GM23338 (cell line): Measurements from ENCODE around the gene ATP8A2. TPM values are rescaled to one million over a fixed set of nuclear protein-coding genes. Genes with fewer than 3 reads are reported as not detected.

ENCODE experiments used
- ATAC-seq: fragments of 200-7000 bp; cut with Tn5 transposase; 3 replicates; pipeline ENCODE4 v1.9.1; 2020
- DNase-seq: peaks from one replicate; pipeline ENCODE4 v3.0.0-alpha.2; 2015; ENCODE audit warnings: low spot score
- H2AFZ ChIP-seq: fragments of 200-600 bp; sonication (generic); 2 replicates; pipeline ENCODE4 v1.8.0; 2016; ENCODE audit warnings: antibody characterized with exemption, mild to moderate bottlenecking, moderate library complexity
- H3F3A ChIP-seq: fragments of 200-600 bp; sonication (generic); replicated peaks from 2 replicates; pipeline ENCODE4 v1.8.0; 2017; ENCODE audit warnings: antibody characterized with exemption, mixed run types, low read depth
- H3K27ac ChIP-seq: fragments of 200-600 bp; sonication (generic); 2 replicates; pipeline ENCODE4 v1.6.1; 2016; ENCODE audit warnings: low read depth
- H3K27me3 ChIP-seq: fragments of 200-600 bp; sonication (generic); 2 replicates; pipeline ENCODE4 v1.8.0; 2016; ENCODE audit warnings: mild to moderate bottlenecking, mixed run types, moderate library complexity; ENCODE audit not compliant: insufficient read depth
- H3K36me3 ChIP-seq: fragments of 200-600 bp; sonication (generic); 2 replicates; pipeline ENCODE4 v1.8.0; 2016; ENCODE audit warnings: mild to moderate bottlenecking; ENCODE audit not compliant: insufficient read depth
- H3K4me1 ChIP-seq: fragments of 200-600 bp; sonication (generic); 2 replicates; pipeline ENCODE4 v1.8.0; 2016; ENCODE audit warnings: mild to moderate bottlenecking, moderate library complexity; ENCODE audit not compliant: insufficient read depth
- H3K4me2 ChIP-seq: fragments of 200-600 bp; sonication (generic); 2 replicates; pipeline ENCODE4 v1.7.1; 2017; ENCODE audit warnings: mixed run types
- H3K4me3 ChIP-seq: fragments of 200-600 bp; sonication (generic); 2 replicates; pipeline ENCODE4 v1.6.1; 2016; ENCODE audit warnings: mixed run types
- H3K79me2 ChIP-seq: fragments of 200-600 bp; sonication (generic); replicated peaks from 2 replicates; pipeline ENCODE4 v1.8.0; 2017; ENCODE audit warnings: mild to moderate bottlenecking; ENCODE audit not compliant: insufficient read depth
- H3K9me2 ChIP-seq: fragments of 200-600 bp; sonication (generic); 2 replicates; pipeline ENCODE4 v1.8.0; 2017; ENCODE audit not compliant: insufficient read depth
- H4K20me1 ChIP-seq: fragments of 200-600 bp; sonication (generic); replicated peaks from 2 replicates; pipeline ENCODE4 v1.8.0; 2017; ENCODE audit warnings: mild to moderate bottlenecking; ENCODE audit not compliant: insufficient read depth
- H3K27ac Mint-ChIP-seq: 2 replicates; pipeline ENCODE4 v1.8.0; 2020; ENCODE audit warnings: inconsistent platforms, mild to moderate bottlenecking, moderate library complexity, mixed read lengths
- H3K27me3 Mint-ChIP-seq: 3 replicates; pipeline ENCODE4 v1.8.0; 2022; ENCODE audit warnings: low read depth, mild to moderate bottlenecking, moderate library complexity, mixed read lengths, inconsistent platforms; ENCODE audit not compliant: insufficient read depth, poor library complexity
- H3K36me3 Mint-ChIP-seq: 3 replicates; pipeline ENCODE4 v1.8.0; 2021; ENCODE audit warnings: low read depth, mild to moderate bottlenecking, inconsistent platforms, moderate library complexity, mixed read lengths
- H3K4me1 Mint-ChIP-seq: 3 replicates; pipeline ENCODE4 v1.8.0; 2020; ENCODE audit warnings: mild to moderate bottlenecking, inconsistent platforms, mixed read lengths
- H3K4me3 Mint-ChIP-seq: 3 replicates; pipeline ENCODE4 v1.8.0; 2021; ENCODE audit warnings: moderate library complexity, mild to moderate bottlenecking, inconsistent platforms, mixed read lengths
- H3K9me3 Mint-ChIP-seq: 3 replicates; pipeline ENCODE4 v1.8.0; 2020; ENCODE audit warnings: moderate library complexity, mild to moderate bottlenecking, inconsistent platforms, mixed read lengths
- CREB1 ChIP-seq: fragments of 250-450 bp; sonication (Bioruptor Pico); IDR thresholded peaks from 2 replicates; pipeline ENCODE4 v1.5.0; 2020; ENCODE audit warnings: low read depth, mild to moderate bottlenecking, moderate library complexity
- EZH2 ChIP-seq: fragments of 200-600 bp; sonication (generic); IDR thresholded peaks from one replicate; pipeline ENCODE4 v1.8.0; 2017; ENCODE audit warnings: antibody characterized with exemption, mild to moderate bottlenecking, low read depth; ENCODE audit not compliant: unreplicated experiment
- EZH2phosphoT487 ChIP-seq: fragments of 200-600 bp; sonication (generic); IDR thresholded peaks from one replicate; pipeline ENCODE4 v1.8.1; 2018; ENCODE audit warnings: antibody characterized with exemption; ENCODE audit not compliant: unreplicated experiment
- JUNB ChIP-seq: IDR thresholded peaks from one replicate; pipeline ENCODE4 v1.6.1; 2016; ENCODE audit warnings: antibody characterized with exemption; ENCODE audit not compliant: unreplicated experiment
- NANOG ChIP-seq: IDR thresholded peaks from 2 replicates; pipeline ENCODE4 v1.6.1; 2016; ENCODE audit warnings: antibody characterized with exemption, borderline replicate concordance
- POLR2AphosphoS5 ChIP-seq: IDR thresholded peaks from 2 replicates; pipeline ENCODE4 v1.6.1; 2016; ENCODE audit warnings: antibody characterized with exemption, low read depth
- STAT1 ChIP-seq: IDR thresholded peaks from one replicate; pipeline ENCODE4 v1.6.1; 2016; ENCODE audit warnings: antibody characterized with exemption; ENCODE audit not compliant: unreplicated experiment
- ZNF114 ChIP-seq: fragments of 250-450 bp; sonication (Bioruptor Pico); IDR thresholded peaks from 2 replicates; pipeline ENCODE4 v1.5.0; 2020; ENCODE audit warnings: mild to moderate bottlenecking, moderate library complexity
- ZNF331 ChIP-seq: fragments of 250-450 bp; sonication (Bioruptor Pico); IDR thresholded peaks from 2 replicates; pipeline ENCODE4 v1.5.0; 2020; ENCODE audit warnings: low read depth, mild to moderate bottlenecking, moderate library complexity
- polyA plus RNA-seq: library from polyadenylated mRNA; unstranded; fragments of >200 nt; fragmentation: Nextera tagmentation; extraction: Ambion mirVana; gene quantifications from 2 replicates; pipeline ENCODE4 v1.2.1, GENCODE V29; 2016
- total RNA-seq: library from RNA; depleted of rRNA; stranded (reverse); fragments of >200 nt; shearing (Covaris generic); gene quantifications from 2 replicates; pipeline ENCODE4 v1.2.3, GENCODE V29; 2014
- TF ChIP-seq, protein P1 (sequence below), 2 experiments: fragments of 200-600 bp in 1 of 2; sonication (generic) in 1 of 2; conservative IDR thresholded peaks; 2 replicates each; pipeline versions ENCODE4 v1.5.1 to v1.6.1; 2016 to 2017; ENCODE audit warnings: antibody characterized with exemption in 2 of 2, low read depth in 2 of 2, mild to moderate bottlenecking in 2 of 2, moderate library complexity in 1 of 2
- TF ChIP-seq, protein P2 (sequence below): fragments of 250-450 bp; sonication (Bioruptor Pico); IDR thresholded peaks from 2 replicates; pipeline ENCODE4 v1.5.0; 2020; ENCODE audit warnings: mild to moderate bottlenecking, moderate library complexity
- TF ChIP-seq, protein P3 (sequence below): IDR thresholded peaks from 2 replicates; pipeline ENCODE4 v1.6.1; 2016; ENCODE audit warnings: antibody characterized with exemption
- TF ChIP-seq, protein P4 (sequence below): IDR thresholded peaks from one replicate; pipeline ENCODE4 v1.6.1; 2018; ENCODE audit warnings: antibody characterized with exemption; ENCODE audit not compliant: unreplicated experiment

Gene ATP8A2
- total and polyA plus RNA-seq, 2 experiments from 2014 or later, result 5.7 to 8.8 TPM

DNA sequence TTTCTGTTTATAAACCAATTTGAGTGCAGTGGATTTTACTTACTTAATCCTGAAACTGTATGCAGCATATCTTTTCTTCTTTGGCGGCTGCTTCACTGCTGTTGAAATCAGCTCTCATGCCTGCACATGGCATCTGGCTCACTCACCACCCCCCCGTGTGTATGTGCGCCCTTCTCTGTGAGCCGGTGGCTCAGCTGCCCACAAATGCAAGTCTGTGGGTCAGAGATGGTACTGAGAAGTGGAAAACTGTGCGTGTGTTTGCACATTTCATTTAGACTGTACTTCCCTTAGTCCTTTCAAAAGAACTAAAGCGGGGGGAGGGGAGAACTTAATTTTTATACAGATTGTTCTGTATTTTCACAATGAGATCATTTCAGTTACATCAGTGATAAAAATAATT lies 372.4 kb downstream of the ATP8A2 start:
- H3K36me3 Mint-ChIP-seq, result no peaks in the 10 kb centered on the region
- H3K9me2 ChIP-seq, result no peaks in the 10 kb centered on the region
- no peak overlapping the region for H2AFZ ChIP-seq
- H3K4me2 ChIP-seq, result no peak overlapping the region
- H4K20me1 ChIP-seq, result no peaks in the 10 kb centered on the region
- H3K27me3 ChIP-seq, result no peaks in the 10 kb centered on the region
- peaks cover 10% of the 10 kb centered on the region; the same call in 1 of the 2 replicates for H3K4me1 ChIP-seq
- TF ChIP-seq POLR2AphosphoS5 (no peak), ZNF114 (CRISPR knock-in tag) (no peak), ZNF331 (CRISPR knock-in tag) (no peak), JUNB (no peak), STAT1 (no peak), NANOG (no peak), EZH2 (no peak), CREB1 (CRISPR knock-in tag) (no peak), EZH2phosphoT487 (no peak)
- TF ChIP-seq, protein P1, sequence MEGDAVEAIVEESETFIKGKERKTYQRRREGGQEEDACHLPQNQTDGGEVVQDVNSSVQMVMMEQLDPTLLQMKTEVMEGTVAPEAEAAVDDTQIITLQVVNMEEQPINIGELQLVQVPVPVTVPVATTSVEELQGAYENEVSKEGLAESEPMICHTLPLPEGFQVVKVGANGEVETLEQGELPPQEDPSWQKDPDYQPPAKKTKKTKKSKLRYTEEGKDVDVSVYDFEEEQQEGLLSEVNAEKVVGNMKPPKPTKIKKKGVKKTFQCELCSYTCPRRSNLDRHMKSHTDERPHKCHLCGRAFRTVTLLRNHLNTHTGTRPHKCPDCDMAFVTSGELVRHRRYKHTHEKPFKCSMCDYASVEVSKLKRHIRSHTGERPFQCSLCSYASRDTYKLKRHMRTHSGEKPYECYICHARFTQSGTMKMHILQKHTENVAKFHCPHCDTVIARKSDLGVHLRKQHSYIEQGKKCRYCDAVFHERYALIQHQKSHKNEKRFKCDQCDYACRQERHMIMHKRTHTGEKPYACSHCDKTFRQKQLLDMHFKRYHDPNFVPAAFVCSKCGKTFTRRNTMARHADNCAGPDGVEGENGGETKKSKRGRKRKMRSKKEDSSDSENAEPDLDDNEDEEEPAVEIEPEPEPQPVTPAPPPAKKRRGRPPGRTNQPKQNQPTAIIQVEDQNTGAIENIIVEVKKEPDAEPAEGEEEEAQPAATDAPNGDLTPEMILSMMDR (conservative IDR thresholded peaks at IDR 0.05; ENCODE audit: low read depth in 2 of 2), result no peak
- TF ChIP-seq, protein P2, sequence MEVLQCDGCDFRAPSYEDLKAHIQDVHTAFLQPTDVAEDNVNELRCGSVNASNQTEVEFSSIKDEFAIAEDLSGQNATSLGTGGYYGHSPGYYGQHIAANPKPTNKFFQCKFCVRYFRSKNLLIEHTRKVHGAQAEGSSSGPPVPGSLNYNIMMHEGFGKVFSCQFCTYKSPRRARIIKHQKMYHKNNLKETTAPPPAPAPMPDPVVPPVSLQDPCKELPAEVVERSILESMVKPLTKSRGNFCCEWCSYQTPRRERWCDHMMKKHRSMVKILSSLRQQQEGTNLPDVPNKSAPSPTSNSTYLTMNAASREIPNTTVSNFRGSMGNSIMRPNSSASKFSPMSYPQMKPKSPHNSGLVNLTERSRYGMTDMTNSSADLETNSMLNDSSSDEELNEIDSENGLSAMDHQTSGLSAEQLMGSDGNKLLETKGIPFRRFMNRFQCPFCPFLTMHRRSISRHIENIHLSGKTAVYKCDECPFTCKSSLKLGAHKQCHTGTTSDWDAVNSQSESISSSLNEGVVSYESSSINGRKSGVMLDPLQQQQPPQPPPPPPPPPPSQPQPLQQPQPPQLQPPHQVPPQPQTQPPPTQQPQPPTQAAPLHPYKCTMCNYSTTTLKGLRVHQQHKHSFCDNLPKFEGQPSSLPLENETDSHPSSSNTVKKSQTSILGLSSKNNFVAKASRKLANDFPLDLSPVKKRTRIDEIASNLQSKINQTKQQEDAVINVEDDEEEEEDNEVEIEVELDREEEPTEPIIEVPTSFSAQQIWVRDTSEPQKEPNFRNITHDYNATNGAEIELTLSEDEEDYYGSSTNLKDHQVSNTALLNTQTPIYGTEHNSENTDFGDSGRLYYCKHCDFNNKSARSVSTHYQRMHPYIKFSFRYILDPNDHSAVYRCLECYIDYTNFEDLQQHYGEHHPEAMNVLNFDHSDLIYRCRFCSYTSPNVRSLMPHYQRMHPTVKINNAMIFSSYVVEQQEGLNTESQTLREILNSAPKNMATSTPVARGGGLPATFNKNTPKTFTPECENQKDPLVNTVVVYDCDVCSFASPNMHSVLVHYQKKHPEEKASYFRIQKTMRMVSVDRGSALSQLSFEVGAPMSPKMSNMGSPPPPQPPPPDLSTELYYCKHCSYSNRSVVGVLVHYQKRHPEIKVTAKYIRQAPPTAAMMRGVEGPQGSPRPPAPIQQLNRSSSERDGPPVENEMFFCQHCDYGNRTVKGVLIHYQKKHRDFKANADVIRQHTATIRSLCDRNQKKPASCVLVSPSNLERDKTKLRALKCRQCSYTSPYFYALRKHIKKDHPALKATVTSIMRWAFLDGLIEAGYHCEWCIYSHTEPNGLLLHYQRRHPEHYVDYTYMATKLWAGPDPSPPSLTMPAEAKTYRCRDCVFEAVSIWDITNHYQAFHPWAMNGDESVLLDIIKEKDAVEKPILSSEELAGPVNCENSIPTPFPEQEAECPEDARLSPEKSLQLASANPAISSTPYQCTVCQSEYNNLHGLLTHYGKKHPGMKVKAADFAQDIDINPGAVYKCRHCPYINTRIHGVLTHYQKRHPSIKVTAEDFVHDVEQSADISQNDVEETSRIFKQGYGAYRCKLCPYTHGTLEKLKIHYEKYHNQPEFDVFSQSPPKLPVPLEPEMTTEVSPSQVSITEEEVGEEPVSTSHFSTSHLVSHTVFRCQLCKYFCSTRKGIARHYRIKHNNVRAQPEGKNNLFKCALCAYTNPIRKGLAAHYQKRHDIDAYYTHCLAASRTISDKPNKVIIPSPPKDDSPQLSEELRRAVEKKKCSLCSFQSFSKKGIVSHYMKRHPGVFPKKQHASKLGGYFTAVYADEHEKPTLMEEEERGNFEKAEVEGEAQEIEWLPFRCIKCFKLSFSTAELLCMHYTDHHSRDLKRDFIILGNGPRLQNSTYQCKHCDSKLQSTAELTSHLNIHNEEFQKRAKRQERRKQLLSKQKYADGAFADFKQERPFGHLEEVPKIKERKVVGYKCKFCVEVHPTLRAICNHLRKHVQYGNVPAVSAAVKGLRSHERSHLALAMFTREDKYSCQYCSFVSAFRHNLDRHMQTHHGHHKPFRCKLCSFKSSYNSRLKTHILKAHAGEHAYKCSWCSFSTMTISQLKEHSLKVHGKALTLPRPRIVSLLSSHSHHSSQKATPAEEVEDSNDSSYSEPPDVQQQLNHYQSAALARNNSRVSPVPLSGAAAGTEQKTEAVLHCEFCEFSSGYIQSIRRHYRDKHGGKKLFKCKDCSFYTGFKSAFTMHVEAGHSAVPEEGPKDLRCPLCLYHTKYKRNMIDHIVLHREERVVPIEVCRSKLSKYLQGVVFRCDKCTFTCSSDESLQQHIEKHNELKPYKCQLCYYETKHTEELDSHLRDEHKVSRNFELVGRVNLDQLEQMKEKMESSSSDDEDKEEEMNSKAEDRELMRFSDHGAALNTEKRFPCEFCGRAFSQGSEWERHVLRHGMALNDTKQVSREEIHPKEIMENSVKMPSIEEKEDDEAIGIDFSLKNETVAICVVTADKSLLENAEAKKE (CRISPR knock-in tag), result no peak
- TF ChIP-seq, protein P3, sequence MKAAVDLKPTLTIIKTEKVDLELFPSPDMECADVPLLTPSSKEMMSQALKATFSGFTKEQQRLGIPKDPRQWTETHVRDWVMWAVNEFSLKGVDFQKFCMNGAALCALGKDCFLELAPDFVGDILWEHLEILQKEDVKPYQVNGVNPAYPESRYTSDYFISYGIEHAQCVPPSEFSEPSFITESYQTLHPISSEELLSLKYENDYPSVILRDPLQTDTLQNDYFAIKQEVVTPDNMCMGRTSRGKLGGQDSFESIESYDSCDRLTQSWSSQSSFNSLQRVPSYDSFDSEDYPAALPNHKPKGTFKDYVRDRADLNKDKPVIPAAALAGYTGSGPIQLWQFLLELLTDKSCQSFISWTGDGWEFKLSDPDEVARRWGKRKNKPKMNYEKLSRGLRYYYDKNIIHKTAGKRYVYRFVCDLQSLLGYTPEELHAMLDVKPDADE, result no peak
- TF ChIP-seq, protein P4, sequence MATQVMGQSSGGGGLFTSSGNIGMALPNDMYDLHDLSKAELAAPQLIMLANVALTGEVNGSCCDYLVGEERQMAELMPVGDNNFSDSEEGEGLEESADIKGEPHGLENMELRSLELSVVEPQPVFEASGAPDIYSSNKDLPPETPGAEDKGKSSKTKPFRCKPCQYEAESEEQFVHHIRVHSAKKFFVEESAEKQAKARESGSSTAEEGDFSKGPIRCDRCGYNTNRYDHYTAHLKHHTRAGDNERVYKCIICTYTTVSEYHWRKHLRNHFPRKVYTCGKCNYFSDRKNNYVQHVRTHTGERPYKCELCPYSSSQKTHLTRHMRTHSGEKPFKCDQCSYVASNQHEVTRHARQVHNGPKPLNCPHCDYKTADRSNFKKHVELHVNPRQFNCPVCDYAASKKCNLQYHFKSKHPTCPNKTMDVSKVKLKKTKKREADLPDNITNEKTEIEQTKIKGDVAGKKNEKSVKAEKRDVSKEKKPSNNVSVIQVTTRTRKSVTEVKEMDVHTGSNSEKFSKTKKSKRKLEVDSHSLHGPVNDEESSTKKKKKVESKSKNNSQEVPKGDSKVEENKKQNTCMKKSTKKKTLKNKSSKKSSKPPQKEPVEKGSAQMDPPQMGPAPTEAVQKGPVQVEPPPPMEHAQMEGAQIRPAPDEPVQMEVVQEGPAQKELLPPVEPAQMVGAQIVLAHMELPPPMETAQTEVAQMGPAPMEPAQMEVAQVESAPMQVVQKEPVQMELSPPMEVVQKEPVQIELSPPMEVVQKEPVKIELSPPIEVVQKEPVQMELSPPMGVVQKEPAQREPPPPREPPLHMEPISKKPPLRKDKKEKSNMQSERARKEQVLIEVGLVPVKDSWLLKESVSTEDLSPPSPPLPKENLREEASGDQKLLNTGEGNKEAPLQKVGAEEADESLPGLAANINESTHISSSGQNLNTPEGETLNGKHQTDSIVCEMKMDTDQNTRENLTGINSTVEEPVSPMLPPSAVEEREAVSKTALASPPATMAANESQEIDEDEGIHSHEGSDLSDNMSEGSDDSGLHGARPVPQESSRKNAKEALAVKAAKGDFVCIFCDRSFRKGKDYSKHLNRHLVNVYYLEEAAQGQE, result no peak
- H3K27ac ChIP-seq, result no peak overlapping the region
- H3F3A ChIP-seq, result no peaks in the 10 kb centered on the region
- no peak overlapping the region for H3K4me3 ChIP-seq
- H3K4me3 Mint-ChIP-seq, result no peak overlapping the region
- no peaks in the 10 kb centered on the region for H3K36me3 ChIP-seq
- H3K9me3 Mint-ChIP-seq, result no peaks in the 10 kb centered on the region
- ATAC-seq (no peak), DNase-seq (no peak)
- H3K79me2 ChIP-seq, result no peaks in the 10 kb centered on the region
- H3K27ac Mint-ChIP-seq, result no peak overlapping the region
- no peaks in the 10 kb centered on the region for H3K27me3 Mint-ChIP-seq
- peaks cover 15% of the 10 kb centered on the region for H3K4me1 Mint-ChIP-seq
